HG03039 (cell line): ENCODE measurements around the gene TMCO5A.
"Not testable (repeated sequence)": the region's sequence is repeated elsewhere in the genome, so short reads cannot be mapped to it uniquely, and the experiment has no call there.

Experiments used
- ATAC-seq: cut with Tn5 transposase; IDR thresholded peaks from one replicate; pipeline ENCODE4 v1.9.1; 2021; ENCODE audit warnings: mild to moderate bottlenecking, moderate library complexity; ENCODE audit not compliant: unreplicated experiment

Gene TMCO5A

GRCh38 chr15:37934340-37934739 lies at the start of gene TMCO5A:
Gene TMCO5A, plus strand, starts transcription at chr15:37934640. Its CDS starts 1,684 bp downstream, at chr15:37936324.
- ATAC-seq = no peak

- no peak for ATAC-seq
Observed at GRCh38 chr15:37885651-37886050, 48.8 kb upstream of the TMCO5A start.

GRCh38 chr15:37888356-37888755 lies 46.1 kb upstream of the TMCO5A start:
- ATAC-seq = no peak

- no peak for ATAC-seq
Observed at GRCh38 chr15:37891766-37892368, 42.6 kb upstream of the TMCO5A start.

- ATAC-seq = no peak
Observed at GRCh38 chr15:37893309-37893708, 41.1 kb upstream of the TMCO5A start.

GRCh38 chr15:37898362-37898761 lies 36.1 kb upstream of the TMCO5A start:
- ATAC-seq = no peak

- no peak for ATAC-seq
Observed at GRCh38 chr15:37900326-37901221, 33.9 kb upstream of the TMCO5A start.

- ATAC-seq = no peak
Observed at GRCh38 chr15:37902126-37902525, 32.3 kb upstream of the TMCO5A start.

- no peak for ATAC-seq
Observed at GRCh38 chr15:37903919-37904625, 30.4 kb upstream of the TMCO5A start.

- ATAC-seq = no peak
Observed at GRCh38 chr15:37907136-37907535, 27.3 kb upstream of the TMCO5A start.

GRCh38 chr15:37921527-37922385 lies 12.7 kb upstream of the TMCO5A start:
- no peak for ATAC-seq

- no peak for ATAC-seq
Observed at GRCh38 chr15:37926136-37926535, 8.3 kb upstream of the TMCO5A start.

GRCh38 chr15:37929238-37929637 lies 5.2 kb upstream of the TMCO5A start:
- ATAC-seq = no peak

- ATAC-seq = no peak
Observed at GRCh38 chr15:37931321-37931720, 3.1 kb upstream of the TMCO5A start.

- ATAC-seq = no peak
Observed at GRCh38 chr15:37931868-37932267, 2.6 kb upstream of the TMCO5A start.

GRCh38 chr15:37932549-37932948 lies 1.9 kb upstream of the TMCO5A start:
- ATAC-seq = no peak

- no peak for ATAC-seq
Observed at GRCh38 chr15:37933666-37934065, 774 bp upstream of the TMCO5A start.

GRCh38 chr15:37940876-37941275 lies 6.4 kb downstream of the TMCO5A start:
- no peak for ATAC-seq

GRCh38 chr15:37941779-37942178 lies 7.3 kb downstream of the TMCO5A start:
- no peak for ATAC-seq

- no peak for ATAC-seq
Observed at GRCh38 chr15:37951999-37952398, 17.6 kb downstream of the TMCO5A start.

- not testable (repeated sequence) for ATAC-seq
Observed at GRCh38 chr15:37960742-37961141, 26.3 kb downstream of the TMCO5A start.
